PC-3 (cell line): Measurements from ENCODE around the gene RENBP.

ENCODE experiments used
- EZH2 ChIP-seq: fragments of 300-600 bp; sonication (generic); IDR thresholded peaks from one replicate; pipeline ENCODE4 v1.6.1; 2017; ENCODE audit warnings: antibody characterized with exemption, mild to moderate bottlenecking, low read length; ENCODE audit not compliant: unreplicated experiment
- EZH2phosphoT487 ChIP-seq: fragments of 300-600 bp; sonication (generic); IDR thresholded peaks from 2 replicates; pipeline ENCODE4 v1.6.1; 2018; ENCODE audit warnings: mild to moderate bottlenecking, antibody characterized with exemption, low read length, borderline replicate concordance
- TF ChIP-seq, protein P1 (sequence below): fragments of 300-600 bp; sonication (generic); conservative IDR thresholded peaks from 2 replicates; pipeline ENCODE4 v1.5.1; 2017; ENCODE audit warnings: antibody characterized with exemption, low read depth, mild to moderate bottlenecking, low read length

DNA sequence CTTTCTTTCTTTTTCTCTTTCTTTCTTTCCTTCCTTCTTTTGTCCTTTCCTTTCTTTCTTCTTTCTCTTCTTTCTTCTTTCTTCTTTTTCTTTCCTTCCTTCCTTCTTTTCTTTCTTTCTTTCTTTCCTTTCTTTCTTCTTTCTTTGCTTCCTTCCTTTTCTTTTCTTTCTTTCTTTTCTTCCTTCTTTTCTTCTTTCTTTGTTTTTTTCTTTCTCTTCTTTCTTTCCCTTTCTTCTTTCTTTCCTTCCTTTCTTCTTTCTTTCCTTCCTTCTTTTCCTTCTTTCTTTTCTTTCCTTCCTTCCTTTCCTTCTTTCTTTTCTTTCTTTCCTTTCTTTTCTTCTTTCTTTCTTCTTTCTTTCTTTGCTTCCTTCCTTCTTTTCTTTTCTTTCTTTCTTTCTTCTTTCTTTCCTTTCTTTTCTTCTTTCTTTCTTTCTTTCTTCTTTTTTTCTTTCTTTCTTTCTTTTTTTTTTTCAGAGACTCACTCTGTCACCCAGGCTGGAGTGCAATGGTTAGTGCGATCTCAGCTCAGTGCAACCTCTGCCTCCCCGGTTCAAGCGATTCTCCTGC lies 46.7 kb upstream of the RENBP start:
- TF ChIP-seq, protein P1, sequence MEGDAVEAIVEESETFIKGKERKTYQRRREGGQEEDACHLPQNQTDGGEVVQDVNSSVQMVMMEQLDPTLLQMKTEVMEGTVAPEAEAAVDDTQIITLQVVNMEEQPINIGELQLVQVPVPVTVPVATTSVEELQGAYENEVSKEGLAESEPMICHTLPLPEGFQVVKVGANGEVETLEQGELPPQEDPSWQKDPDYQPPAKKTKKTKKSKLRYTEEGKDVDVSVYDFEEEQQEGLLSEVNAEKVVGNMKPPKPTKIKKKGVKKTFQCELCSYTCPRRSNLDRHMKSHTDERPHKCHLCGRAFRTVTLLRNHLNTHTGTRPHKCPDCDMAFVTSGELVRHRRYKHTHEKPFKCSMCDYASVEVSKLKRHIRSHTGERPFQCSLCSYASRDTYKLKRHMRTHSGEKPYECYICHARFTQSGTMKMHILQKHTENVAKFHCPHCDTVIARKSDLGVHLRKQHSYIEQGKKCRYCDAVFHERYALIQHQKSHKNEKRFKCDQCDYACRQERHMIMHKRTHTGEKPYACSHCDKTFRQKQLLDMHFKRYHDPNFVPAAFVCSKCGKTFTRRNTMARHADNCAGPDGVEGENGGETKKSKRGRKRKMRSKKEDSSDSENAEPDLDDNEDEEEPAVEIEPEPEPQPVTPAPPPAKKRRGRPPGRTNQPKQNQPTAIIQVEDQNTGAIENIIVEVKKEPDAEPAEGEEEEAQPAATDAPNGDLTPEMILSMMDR: no peak
- no peak for TF ChIP-seq EZH2
- TF ChIP-seq EZH2phosphoT487: no peak
